ENCODE results near the gene FAT1. TPM values are rescaled to one million over a fixed set of nuclear protein-coding genes. Genes with fewer than 3 reads are reported as not detected.

The FAT1 gene
- total and polyA plus RNA-seq, 9 of the 15 experiments (the other 6 are each of a cell fraction or from before 2014, with no cell fraction given) = 6.0 to 38.4 (median 21.4) TPM

GRCh38 chr4:186727977-186728519, 4.4 kb upstream of the FAT1 start (continued):
- TF ChIP-seq, protein P1, sequence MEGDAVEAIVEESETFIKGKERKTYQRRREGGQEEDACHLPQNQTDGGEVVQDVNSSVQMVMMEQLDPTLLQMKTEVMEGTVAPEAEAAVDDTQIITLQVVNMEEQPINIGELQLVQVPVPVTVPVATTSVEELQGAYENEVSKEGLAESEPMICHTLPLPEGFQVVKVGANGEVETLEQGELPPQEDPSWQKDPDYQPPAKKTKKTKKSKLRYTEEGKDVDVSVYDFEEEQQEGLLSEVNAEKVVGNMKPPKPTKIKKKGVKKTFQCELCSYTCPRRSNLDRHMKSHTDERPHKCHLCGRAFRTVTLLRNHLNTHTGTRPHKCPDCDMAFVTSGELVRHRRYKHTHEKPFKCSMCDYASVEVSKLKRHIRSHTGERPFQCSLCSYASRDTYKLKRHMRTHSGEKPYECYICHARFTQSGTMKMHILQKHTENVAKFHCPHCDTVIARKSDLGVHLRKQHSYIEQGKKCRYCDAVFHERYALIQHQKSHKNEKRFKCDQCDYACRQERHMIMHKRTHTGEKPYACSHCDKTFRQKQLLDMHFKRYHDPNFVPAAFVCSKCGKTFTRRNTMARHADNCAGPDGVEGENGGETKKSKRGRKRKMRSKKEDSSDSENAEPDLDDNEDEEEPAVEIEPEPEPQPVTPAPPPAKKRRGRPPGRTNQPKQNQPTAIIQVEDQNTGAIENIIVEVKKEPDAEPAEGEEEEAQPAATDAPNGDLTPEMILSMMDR (IDR thresholded peaks at IDR 0.05 in 2 of 3, conservative IDR thresholded peaks at IDR 0.05 in 1 of 3; ENCODE audit: insufficient read depth in 2 of 3, low read depth in 1 of 3, low read length in 3 of 3) = peak in 2 of 3 experiments; percentile 17 to 41; a peak in 2 of 6 replicates
- TF ChIP-seq ZNF175 (CRISPR knock-in tag; IDR thresholded peaks at IDR 0.05; ENCODE audit: low read depth) (no peak), RAD21 (CRISPR knock-in tag; conservative IDR thresholded peaks at IDR 0.05 in 1 of 2, IDR thresholded peaks at IDR 0.05 in 1 of 2) (peak; percentile 37 to 42; a peak in 2 of 4 replicates)

DNA sequence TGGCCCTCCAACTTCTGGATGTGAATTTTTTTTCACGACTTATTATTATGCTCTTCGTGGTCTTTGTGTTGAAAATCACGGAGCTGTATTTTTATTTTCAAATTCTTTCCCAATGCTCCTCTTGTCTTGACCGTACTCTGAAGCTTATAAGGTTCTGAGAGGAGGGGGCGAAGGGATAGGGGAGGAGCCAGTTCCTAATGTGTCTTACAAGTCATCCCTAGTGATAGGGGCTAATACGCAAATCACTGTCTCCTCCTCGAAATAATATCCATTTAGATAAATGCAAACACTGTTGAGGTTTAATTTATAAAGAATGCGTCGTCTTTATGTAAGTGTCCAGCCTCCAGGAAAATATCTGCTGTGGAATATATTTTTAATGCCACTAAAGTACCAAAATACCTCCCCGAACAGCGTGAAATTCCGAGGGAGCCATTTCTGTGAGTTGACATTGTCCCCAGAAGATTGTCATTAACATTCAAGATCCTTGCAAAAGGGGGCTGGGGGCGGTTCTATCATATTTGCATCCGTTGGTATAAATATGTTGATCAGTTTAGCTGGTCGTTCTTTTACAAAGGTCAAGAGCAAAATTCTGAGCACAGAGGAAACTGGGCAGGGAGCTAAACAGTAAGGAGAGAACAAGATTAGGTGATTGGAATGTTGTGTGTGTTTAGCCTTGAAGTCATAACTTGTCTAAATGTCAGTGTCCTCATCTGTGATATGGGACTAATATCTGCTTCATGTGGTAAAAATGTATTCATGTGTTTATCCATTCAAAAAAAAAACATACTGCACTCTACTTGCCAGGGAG, 3.7 kb upstream of the FAT1 start:
- POLR2A ChIA-PET = no interaction called here
- BruUV-seq (replicated peaks) = no TSS peak
- Histone ChIP-seq H3K27me3 (ENCODE audit: control insufficient read depth in 2 of 2, insufficient read depth in 2 of 2, low read length in 2 of 2) (peaks cover 11 to 34% of the 10 kb centered on the region in 2 experiments; a peak in 4 of 5 replicates), H3K9ac (ENCODE audit: insufficient read depth in 1 of 2, low read depth in 2 of 2, low read length in 2 of 2) (peak overlapping the region in 1 of 2 experiments; percentile 89; a peak in 2 of 4 replicates), H4K20me1 (replicated peaks; ENCODE audit: control insufficient read depth, insufficient read depth, low read length) (no peaks in the 10 kb centered on the region), H3K4me3 (peak overlapping the region; percentile 58), H2AFZ (ENCODE audit: low read depth, low read length) (peak overlapping the region; percentile 86; the same call in 1 of the 2 replicates), H3K79me2 (ENCODE audit: control insufficient read depth, insufficient read depth, low read length) (peaks cover 7% of the 10 kb centered on the region; the same call in 2 of the 3 replicates), H3K27ac (ENCODE audit: extremely low read depth, low read depth, low read length) (no peak overlapping the region), H3K4me1 (replicated peaks in 1 of 2; ENCODE audit: control insufficient read depth in 2 of 2, insufficient read depth in 2 of 2, low read length in 2 of 2) (peaks cover 15 to 39% of the 10 kb centered on the region in 2 experiments; a peak in 4 of 5 replicates), H3K9me3 (replicated peaks; ENCODE audit: control insufficient read depth, insufficient read depth, low read depth, low read length) (no peaks in the 10 kb centered on the region), H3K36me3 (ENCODE audit: control insufficient read depth, insufficient read depth, low read length) (no peaks in the 10 kb centered on the region), H3K9me1 (ENCODE audit: control insufficient read depth, insufficient read depth, low read length) (no peaks in the 10 kb centered on the region), H3K4me2 (ENCODE audit: insufficient read depth, low read length) (peak overlapping the region; percentile 79)
- TF ChIP-seq E2F3 (CRISPR knock-in tag; IDR thresholded peaks at IDR 0.05) (no peak), FOXK2 (conservative IDR thresholded peaks at IDR 0.05 in 1 of 2, IDR thresholded peaks at IDR 0.05 in 1 of 2; ENCODE audit: low read depth in 2 of 2) (no peak), GTF2E2 (tag; IDR thresholded peaks at IDR 0.05) (no peak), TCFL5 (CRISPR knock-in tag; conservative IDR thresholded peaks at IDR 0.05) (no peak), SP1 (CRISPR knock-in tag; IDR thresholded peaks at IDR 0.05) (no peak), ZBED1 (IDR thresholded peaks at IDR 0.05) (no peak), NR2F6 (CRISPR knock-in tag; IDR thresholded peaks at IDR 0.05) (no peak)
- CTCF ChIA-PET (ENCODE audit: low intra/inter-chr PET ratio) = no interaction called here
- no peak for ATAC-seq
- in situ Hi-C loops (cut with MboI) (loop anchor here (10.0 kb wide), 1 partner anchor 827 kb away; no protein-coding TSS in a partner anchor), intact Hi-C loops (cut with micrococcal nuclease) (loop anchor here (2.0 to 10.0 kb wide), 7 partner anchors 115 to 877 kb away; no protein-coding TSS in a partner anchor)
- 17% methylated on average over 15 of the region's 15 CpGs for WGBS (ENCODE audit: insufficient coverage, low coverage, missing lambda C conversion rate)
- DNase-seq (ENCODE audit: extremely low read depth in 1 of 4, low spot score in 3 of 4) = no peak
- FAIRE-seq = no peak
